Endometrium (tissue), 2 donors: ENCODE results near the gene IL5RA.

ENCODE experiments used
- FAIRE-seq: peaks from 2 replicates; lab custom pipeline; 2012; peaks lifted over from hg19 to GRCh38; lab: Jason Lieb, UNC
- donor health status: control.
- donor health status: control.

IL5RA gene

DNA sequence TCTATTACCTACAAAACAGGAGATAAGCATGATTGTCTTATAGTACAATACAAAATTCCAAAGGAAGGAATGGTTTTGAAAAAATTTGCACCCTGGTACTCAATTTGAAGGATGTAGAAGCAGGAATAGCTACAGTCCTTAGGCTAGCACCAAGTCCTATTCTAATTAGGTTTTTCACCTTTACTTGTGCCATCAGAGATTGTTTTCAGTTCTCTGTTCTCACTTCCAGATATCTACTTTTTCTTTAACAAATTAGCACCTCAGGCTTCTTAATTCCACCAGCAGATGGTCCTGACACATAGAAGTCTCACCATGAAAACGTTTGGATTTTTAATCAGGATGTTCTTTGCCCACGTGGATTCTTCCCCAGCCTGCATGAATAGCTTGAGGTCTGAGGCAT lies 43.8 kb downstream of the IL5RA start:
- FAIRE-seq = no peak

DNA sequence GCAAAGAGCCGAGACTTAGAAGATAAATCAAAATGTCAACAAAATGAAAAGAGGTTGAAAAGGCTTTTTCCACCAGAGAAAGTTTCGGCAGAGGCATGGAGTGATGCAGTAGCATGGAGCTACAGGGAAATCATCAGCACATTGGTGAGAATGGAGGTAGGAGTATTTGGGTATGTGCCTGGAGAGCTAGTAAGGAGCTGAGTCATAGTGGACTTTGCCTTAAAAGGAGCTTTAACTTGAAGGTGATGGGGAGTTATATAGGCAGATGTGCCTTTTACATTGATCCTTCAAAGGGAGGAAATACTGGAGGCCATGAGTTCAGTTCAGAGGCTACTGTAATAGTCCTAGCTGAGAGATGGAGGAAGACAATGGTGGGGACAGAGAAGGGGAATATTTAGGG lies 44.3 kb downstream of the IL5RA start:
- no peak for FAIRE-seq

DNA sequence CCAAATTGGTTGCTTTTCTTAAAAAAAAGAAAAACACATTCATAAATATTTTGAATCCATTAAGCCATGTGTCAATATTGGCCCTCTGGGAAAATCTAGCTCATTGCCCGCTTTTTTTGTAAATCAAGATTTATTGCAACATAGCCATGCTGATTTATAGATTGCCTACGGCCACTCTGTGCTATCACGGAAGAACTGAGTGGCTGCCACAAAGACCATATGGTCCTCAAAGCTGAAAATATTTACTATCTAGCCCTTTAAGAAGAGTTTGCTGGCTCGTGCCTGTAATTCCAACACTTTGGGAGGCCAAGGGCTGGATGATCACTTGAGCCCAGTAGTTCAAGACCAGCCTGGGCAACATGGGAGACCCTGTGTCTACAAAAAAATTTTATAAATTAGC lies 45.9 kb downstream of the IL5RA start:
- no peak for FAIRE-seq

DNA sequence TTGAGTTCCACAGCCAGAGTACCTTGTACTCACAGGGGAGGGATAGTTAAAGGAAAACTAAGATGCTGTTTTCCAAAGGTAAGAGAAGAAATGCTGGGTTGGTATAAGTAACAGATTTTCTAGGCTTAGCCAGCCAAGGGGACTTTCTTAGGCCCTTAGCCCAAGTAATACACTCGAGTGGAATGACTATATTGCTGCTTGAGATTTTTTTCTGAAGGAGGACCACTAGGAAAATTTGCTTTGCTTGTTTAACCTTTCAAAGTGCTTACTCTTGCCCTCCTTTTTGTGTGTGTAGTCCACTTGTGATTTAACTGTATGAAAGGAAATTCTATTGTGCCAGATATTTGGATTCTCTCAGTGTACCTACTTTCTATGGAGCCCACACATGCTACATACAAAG lies 50.5 kb downstream of the IL5RA start:
- FAIRE-seq = no peak

DNA sequence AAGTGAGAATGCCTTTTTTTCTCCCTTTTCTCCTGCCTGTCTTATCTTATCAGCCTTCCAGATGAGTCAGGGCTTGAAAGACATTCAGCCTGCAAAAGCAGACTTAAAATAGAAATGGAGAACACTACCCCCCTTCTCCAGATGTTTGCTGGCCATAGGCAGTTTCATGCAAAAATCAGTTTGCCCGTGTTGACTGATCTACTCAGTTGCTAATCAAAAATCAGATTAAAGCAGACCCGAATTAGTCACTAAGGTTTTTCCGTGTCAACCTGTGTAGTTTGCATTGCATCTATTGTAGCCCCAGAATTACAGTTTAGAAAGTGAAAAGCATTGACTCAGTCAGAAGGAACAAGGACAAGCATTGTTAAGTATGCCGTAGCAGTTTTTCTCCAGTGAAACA lies 56.2 kb downstream of the IL5RA start:
- no peak for FAIRE-seq

DNA sequence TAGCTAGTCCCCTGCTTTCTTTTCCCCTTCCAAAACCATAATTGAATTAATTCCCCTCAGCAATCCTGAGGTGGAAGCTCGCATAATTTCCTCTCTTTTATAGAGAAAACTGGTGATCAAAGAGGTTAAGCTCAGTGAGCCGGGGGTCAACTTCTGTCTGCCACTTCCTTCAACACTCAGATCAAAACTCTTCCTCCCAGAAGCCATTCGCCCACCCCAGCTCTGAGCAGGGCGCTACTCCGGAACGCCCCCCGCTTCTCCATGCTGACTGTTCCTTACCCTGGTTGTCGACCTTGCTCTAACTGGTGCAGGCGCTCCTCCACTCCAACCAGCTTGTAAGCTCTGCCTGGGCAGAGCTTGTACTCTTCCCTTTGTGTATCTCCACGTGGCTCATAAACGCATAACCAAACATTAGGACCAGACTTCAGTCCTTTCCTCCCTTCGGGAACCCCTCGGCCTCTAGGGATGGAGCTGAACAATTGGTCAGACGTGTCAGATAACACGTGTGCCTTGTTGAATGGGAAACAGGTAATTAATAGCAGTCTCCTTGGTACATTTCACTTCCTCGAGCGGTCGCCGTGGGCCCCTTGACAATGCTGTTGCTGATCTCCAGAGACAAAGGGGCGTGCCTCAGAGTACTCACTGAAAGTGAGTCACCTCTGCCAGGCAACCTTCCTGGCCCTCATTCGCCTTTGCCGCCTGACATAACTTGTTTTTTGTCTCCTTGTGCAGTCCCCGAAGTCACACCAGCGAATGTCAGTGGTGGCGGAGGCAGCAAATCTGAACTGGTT lies 71.8 kb downstream of the IL5RA start:
- FAIRE-seq = no peak

DNA sequence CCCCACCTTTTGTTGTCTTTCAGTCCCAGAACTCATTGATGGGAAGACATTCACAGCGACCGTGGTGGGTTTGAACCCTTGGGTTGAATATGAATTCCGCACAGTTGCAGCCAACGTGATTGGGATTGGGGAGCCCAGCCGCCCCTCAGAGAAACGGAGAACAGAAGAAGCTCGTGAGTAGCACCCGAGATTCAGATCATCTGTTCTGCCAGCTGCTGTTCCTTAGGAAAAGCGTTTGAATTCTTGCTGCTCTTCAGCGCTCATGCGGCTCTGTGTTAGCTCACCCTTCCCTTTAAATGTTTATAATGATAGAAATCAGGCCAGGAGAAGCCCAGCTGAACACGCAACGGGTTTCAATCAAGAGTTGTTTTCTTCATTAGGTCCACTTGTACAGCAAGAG lies 73.0 kb downstream of the IL5RA start:
- FAIRE-seq = no peak

DNA sequence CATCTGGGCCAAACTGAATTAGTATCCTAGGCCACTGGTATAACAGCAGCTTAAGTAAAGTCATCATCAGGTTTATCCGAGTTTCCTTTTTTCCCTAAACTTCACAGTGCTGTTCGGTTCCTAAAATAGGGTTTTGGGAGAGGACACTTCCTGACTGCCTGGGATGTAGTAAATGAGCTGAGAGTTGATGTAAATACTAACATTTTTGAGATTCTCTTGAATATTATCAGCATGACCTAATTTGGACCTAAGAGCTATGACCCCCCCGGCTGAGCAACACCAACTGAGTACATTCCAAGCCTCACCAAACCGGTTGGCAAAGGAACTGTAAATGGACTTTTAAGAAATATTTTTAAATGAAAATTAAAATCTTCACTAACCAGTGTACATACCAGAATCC lies 78.8 kb downstream of the IL5RA start:
- FAIRE-seq = no peak

DNA sequence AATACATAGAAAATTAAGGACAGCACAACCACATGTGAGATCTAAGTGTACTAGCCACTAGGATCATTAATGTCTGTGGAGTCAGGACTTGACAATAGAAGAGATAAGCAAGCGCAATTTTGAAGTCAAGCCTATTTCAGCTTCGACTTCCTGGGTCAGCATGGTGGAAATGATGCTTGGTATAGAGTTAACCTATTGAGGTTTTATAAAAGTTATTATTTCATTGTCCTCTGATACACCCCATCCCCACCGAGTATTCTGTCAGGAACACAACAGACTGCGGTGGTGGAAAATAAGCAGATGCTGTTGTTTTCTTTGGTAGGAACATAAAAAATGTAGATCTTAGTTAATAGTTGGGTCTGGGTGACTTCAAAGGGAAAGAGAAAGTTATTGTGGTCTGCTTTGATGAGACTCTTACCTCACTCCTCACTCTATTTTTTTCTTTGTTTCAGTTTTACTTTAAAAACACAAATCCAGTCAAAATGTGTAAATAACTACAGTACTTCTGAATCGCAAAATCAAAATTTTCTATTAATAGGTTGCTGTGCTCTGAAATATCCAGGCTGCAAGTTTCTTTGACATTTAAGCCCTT lies 82.1 kb downstream of the IL5RA start:
- FAIRE-seq = peak; percentile 4

DNA sequence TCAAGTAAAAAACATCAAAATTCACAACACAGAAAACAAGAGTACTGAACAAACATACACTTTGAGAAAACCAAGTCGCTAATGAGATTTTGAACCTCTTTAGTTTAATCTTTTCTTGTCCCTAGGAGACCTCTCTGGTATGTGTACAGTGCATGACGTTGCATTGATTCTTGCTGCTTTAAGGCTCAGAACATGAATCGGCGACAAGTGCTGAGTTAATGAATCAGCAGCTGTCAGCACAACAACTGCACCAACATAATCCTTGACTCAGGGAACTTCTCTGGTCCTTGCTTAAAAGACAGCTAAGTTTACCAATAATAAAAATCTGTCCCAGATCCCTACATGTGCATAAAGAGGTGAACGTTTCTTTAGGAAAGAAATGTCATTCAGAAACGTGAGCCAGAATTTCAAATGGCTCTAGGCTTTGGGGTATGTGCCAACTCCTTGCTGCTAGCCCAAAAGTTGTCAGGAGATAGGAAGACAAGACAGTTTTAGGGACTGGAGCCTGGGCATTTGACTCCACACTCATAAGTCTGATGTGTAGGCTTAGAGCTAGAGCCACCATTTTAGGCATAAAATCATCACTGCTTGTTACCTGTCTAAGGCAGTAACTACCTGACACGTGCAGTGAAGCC lies 86.9 kb downstream of the IL5RA start:
- FAIRE-seq = no peak

DNA sequence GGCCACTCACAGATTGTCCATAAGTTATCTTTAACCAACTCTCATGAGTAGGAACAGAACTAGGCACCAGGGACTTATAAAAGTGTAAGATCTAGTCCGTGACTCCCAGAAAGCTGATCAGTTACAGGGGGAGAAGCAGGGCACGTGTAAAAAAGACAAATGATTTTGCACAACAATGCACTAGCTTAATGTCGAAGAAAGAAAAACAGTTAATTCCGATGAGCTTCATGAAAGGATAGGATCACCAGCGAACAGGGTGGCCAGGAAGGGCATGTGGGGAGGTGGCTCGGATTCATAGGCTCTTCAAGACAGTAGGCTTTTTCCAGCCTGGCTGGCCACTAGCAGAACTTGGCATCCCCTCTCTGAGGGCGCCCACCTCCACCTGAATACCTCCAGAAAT lies 90.0 kb downstream of the IL5RA start:
- FAIRE-seq = no peak
